GM21619 (cell line): Measurements from ENCODE around the gene COMMD8.
"Not testable (repeated sequence)": the region's sequence is repeated elsewhere in the genome, so short reads cannot be mapped to it uniquely, and the experiment has no call there.

ENCODE experiments used
- ATAC-seq: cut with Tn5 transposase; IDR thresholded peaks from one replicate; pipeline ENCODE4 v1.9.1; 2021; ENCODE audit not compliant: unreplicated experiment

Gene COMMD8

GRCh38 chr4:47463235-47463956 lies at the start of gene COMMD8:
Gene COMMD8, minus strand, starts transcription at chr4:47463702. Its CDS starts 51 bp downstream, at chr4:47463651.
- ATAC-seq, result peak; percentile 89

GRCh38 chr4:47510506-47511143 lies 47.1 kb upstream of the COMMD8 start:
- peak; percentile 98 for ATAC-seq

DNA sequence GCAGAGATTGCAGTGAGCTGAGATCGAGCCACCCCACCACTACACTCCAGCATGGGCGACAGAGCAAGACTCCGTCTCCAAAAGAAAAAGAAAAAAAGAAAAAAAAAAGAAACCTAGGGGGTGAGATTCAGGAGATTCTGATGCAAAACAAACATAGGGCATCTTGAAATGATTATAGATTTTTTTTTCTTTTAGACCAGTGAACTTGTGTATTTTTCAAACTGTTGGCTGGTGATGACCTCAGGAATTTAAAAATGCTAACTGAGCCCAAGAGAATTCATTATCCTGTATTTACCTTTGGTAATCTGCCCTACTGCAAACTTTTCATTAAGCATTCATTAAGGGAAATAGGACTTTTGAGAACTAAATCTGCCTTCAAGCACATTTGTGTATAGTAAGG lies 42.2 kb upstream of the COMMD8 start:
- no peak for ATAC-seq

- no peak for ATAC-seq
Observed at GRCh38 chr4:47505147-47505546, 41.6 kb upstream of the COMMD8 start.

GRCh38 chr4:47500776-47501175 lies 37.3 kb upstream of the COMMD8 start:
- ATAC-seq, result no peak

GRCh38 chr4:47499700-47500099 lies 36.2 kb upstream of the COMMD8 start:
- no peak for ATAC-seq

- ATAC-seq, result peak; percentile 35
Observed at GRCh38 chr4:47498899-47499298, 35.4 kb upstream of the COMMD8 start.

DNA sequence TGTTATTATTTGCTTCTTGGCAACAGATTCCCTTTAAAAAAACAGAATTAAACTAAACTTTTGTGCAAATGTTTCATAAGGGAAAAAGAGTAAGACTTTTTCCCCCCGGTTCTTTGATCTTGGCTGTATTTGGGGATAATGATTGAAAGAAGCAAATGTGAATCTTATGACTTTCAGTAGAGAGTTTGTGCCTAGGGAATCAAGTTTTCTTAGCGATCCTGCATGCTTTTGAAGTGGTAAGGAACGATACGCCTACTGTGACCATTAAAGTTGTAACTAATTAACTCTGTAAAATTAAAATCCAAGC lies 30.6 kb upstream of the COMMD8 start:
- ATAC-seq, result no peak

DNA sequence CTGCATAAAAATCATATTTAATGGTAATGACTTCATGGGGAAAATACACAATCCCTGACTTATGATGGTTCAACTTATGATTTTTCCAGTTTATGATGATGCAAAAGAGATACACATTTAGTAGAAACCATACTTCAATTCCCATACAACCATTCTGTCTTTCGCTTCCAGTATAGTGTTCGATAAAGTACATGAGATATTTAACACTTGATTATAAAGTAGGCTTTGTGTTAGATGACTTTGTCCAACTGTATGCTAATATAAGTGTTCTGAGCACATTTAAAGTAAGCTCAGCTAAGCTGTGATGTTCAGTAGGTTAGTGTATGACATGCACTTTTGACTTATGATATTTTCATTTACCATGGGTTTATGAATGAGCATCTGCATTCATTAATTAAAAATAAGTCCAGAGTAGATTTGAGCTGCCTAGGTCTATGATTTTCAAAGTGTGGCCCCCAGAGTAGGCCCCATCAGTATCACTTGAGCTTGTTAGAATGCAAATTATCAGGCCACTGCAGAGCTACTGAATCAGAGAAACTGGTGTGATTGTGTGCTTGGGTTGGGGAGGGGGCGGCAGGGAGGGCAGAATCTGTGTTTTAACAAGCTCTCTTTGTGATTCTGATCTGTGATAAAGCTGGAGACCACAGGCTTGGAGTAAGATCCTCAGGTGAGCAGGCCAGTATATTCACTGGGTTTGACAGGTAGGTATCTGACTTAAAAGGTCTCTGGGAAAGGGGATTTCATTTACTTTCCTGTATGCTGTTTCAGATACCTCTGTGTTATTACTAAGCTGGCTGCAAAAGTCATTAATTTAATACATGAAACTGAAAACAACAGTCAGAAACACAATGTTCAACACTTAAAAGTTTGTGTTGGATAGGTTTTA lies 30.0 kb upstream of the COMMD8 start:
- ATAC-seq, result peak; percentile 41

DNA sequence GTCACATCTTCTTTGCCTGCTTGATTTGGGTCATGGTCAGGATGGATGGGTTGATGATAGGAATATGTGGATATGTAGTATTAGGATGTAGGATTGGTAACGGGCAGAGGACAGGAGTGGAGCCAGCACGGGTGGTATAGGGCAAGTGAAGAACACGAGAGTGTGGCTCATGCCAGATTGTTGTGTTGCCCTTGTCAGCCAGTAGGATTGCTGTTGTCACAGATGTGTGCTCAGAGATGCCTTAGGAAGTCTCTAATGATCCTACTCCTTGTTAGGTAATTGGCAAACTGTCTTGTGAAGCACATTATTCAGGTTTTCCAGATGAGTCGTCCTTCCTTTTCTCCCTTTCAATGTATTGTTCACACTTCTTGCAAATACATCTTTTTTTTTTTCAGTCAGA lies 27.0 kb upstream of the COMMD8 start:
- ATAC-seq, result peak; percentile 70

DNA sequence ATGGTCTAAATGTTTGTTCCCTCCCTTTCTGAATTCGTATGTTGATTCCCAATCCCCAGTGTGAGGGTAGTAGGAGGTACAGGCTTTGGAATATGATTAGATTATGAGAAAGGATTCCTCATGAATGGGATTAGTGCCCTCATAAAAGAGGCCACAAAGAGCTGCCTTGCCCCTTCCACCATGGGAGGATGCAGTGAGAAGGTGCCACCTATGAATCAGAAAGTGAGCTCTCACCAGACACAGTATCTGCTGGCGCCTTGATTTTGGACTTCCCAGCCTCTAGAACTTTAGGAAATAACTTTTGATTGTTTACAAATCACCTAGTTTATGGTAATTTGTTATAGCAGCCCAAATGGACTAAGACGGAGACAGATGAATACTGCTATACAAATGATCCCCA lies 25.2 kb upstream of the COMMD8 start:
- ATAC-seq, result no peak

DNA sequence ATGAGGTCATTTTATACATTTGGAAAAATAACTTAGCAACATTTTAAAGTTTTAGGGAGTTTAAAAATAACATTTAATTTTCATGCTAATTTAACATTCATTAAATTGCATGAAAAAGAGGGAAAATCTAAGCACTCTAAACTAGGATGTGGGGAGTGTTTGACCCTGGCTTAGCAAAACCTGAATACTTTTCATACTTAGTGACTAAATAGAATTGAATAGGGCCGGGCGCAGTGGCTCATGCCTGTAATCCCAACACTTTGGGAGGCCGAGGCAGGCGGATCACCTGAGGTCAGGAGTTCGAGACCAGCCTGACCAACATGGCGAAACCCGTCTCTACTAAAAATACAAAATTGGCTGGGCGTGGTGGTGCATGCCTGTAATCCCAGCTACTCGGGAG lies 23.2 kb upstream of the COMMD8 start:
- ATAC-seq, result not testable (repeated sequence)

GRCh38 chr4:47486231-47486673 lies 22.8 kb upstream of the COMMD8 start:
- no peak for ATAC-seq

GRCh38 chr4:47485768-47486167 lies 22.3 kb upstream of the COMMD8 start:
- no peak for ATAC-seq

GRCh38 chr4:47485047-47485692 lies 21.7 kb upstream of the COMMD8 start, which contains the start of gene ATP10D:
Gene ATP10D, plus strand, starts transcription at chr4:47485275. Its CDS starts 27,266 bp downstream, at chr4:47512541.
- ATAC-seq, result peak; percentile 93

DNA sequence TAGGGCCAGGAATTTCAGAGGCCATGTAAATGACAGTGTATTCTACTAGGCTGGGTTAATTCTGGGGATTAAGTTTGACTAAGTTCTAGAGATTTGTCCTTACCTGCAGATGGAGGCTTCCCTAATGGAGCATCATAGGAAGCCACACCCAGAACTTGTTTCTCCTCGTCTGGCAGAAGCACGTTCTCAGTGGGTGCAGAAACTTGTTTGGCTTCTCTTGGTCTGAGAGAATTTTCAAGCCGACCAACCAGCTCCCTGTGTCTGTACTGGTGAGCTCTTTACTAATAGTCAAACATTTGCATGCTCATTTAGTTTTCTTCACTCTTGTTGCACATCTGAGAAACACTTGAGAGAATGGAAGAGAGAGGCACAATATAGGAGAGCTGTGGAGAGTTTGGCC lies 20.7 kb upstream of the COMMD8 start:
- peak; percentile 27 for ATAC-seq

- ATAC-seq, result peak; percentile 5
Observed at GRCh38 chr4:47483745-47484144, 20.2 kb upstream of the COMMD8 start.

DNA sequence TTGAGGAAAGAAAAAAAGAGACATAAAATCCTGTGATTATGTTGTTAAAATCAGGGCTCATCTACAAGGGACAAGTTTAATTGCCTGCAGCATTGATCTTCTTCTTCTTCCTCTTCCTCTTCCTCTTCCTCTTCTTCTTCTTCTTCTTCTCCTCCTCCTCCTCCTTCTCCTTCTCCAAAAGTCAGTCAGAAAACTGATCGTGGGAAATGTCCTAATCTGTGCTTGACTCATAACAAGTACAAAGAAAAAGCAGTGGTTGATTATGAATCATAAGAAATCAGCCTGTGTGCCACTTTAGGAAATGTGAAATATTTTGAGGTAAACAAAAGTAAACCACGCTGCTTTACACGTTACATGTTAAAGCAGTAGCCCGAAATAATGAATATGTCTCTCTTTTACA lies 18.8 kb upstream of the COMMD8 start:
- no peak for ATAC-seq

GRCh38 chr4:47478804-47479203 lies 15.3 kb upstream of the COMMD8 start:
- no peak for ATAC-seq

DNA sequence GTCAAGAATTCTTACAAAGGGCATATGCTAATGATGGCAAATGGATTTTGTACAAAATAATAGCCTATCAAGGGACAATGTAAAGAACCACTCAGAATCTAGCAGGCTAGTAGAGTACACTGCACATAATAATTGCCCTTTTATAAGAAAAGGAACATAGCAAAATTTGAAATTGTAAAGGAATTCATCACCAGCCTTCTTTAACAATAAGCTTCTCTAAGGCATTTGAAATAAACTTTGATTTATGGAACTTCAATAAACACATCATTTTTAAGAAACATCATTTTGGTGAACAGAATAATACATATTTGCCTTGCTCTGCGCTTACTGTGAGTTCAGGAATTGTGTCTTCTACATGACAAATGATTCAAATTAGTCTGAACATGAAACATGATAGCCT lies 11.9 kb upstream of the COMMD8 start:
- ATAC-seq, result no peak

DNA sequence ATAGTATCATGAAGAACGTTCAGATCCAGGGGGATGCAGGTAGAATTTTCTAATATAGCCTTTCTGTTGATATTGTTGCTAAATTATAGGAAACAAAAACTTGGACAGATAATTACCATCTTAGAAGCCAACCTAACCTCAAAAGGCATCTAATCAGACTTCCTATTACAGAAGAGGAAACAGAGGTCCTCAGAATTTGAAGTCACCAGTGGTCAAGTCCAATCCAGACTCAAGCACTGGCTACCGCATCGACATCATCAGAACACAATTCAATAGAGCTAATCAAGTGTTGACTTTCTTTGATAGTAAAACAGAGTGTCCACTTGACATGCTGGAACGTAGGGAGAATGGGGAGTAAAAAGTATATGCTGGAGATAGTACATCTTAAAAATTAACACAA lies 11.3 kb upstream of the COMMD8 start:
- no peak for ATAC-seq
